GM19452 (cell line): Measurements from ENCODE around the gene HACL1.

Experiments
- ATAC-seq: cut with Tn5 transposase; IDR thresholded peaks from one replicate; pipeline ENCODE4 v1.9.1; 2021; ENCODE audit not compliant: unreplicated experiment

HACL1 gene

DNA sequence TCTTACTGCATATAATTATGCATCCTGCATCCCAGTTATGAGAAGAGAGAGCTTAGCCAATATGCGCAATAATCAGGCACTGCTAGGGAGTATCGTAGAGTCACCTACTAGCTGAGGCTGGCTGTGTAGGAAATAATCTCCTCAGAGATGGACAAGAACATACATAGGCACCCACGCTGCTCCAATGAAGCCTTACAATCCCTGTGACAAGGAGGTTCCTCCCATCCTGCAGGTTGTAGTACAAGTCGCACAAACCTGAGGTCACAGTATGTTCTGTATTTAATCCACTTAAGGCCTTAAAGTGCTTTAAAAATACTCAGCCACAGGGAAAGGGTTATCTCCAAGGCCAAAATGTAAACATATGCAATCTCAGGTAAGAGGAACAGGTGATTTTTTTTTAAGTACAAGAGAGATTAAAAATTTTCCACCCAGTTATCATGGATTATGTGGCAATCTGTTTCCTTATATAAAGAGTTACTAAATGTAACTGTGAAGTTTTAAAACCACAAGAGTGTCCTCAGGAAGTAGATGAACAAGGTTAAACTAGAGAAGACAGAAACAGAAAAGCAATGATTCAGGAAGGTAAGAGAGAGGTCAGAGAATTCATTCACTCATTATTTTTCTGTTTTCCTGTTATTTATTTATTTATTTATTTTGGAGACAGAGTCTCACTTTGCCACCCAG lies 72.4 kb downstream of the HACL1 start:
- no peak for ATAC-seq

DNA sequence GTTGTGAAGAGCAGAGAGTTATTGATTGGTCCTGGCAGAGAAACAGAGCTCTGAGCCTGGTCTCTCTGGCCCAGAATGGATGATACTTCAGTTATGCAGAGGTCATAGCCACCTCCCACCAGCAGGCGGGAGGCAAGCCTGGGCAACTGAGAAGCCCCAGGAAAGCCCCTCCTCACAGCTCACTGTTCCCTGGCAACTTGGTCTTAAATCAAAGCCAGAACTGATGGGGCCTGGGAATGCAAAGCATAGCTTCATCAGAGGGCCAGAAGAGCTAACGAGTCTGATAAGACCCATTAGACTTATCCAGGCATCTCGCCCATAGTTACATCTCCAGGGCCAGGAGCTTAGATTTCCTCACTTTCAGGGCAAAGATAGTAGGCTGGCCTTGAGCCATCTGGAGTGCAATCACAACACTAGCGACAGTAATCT lies 74.3 kb downstream of the HACL1 start:
- no peak for ATAC-seq

DNA sequence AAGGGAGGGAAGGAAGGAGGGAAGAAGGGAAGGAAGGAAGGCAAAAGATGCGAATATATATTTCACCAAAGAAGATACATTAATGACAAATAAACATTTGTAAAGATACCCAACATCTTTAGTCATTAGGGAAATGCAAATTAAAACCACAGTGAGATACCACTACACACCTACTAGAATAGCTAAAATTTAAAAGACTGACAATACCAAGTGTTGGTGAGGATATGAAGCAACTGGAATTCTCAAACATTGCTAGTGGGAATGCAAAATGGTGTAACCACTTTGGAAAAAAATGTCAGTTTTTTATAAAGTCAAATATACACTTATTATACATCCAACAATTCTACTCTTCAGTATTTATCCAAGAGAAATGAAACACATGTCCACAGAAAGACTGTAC lies 75.6 kb downstream of the HACL1 start:
- ATAC-seq, result no peak

DNA sequence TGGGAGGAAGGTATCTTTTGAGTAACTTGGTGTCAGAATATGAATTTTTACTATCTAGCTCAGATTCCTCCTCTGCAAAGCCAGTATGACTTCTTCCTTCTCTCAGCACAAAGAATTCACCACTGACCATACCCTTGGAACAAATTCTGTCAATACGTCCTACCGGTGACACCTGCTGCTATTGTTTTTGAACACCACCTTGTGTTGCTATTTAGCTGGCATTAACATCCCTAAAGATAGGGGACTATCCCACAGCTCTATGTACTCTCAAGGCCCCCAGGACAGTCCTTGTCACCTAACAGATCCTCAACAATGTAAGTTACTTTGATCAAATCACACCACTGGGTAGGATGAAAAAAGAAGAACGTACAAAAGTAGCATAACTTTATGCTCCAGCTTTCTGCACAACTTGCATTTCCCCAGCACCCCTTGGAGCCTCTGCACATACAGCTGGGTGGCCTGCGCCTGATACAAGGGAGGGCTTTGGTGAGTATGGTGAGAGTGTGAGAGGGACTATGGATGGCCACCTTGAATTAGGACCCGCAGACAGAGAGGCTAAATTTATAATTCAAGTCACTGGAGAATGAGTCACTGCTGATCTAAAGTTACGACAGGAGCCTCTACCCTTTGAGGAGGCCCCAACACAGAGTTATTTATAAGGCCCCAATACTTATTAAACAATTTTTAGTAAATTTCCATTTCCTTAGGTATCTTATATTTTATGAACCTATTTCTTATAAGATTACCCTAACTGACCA lies 77.5 kb downstream of the HACL1 start:
- ATAC-seq, result no peak

DNA sequence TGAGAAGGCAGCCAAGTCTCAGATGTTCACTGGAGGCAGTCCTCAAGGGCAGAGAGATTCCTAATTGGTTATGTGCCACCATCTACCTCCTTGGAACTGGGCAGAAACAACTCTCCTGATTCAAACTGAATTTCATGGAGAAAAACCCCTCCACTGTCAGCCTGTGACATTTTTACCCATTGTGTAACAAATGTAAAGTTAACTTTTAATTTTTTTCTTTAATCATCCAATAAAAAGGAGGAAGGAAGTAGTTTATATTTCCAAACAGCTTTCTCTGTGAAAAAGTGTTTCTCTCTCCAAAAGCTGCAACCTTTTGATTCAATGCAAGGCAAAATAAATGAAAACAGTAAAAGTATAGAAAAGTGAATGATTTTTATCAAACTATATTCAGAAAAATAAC lies 79.4 kb downstream of the HACL1 start:
- no peak for ATAC-seq

DNA sequence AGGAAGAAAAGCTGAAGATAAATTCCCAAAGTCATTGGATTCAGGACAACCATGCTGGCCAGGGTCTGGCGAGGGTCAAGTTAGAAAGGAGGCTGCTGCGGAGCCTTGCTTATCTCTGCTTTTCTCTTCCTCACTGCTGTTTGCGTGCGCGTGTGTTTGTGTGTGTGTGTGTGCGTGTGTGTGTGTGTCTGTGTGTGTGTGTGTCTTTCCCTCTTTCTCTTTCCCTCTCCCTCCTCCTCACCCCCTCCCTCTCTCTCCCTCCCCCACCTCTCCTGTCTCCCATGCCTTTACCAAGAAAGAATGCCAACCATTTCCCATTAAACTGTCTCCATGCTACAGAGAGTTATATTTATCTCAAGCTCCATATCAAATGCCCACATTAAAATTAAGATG lies 79.8 kb downstream of the HACL1 start, which contains the start of gene COLQ:
TSS of gene COLQ (minus strand) at position 134 of the 393 bp plus-strand sequence. CDS start at position 53, 81 bp downstream.
- no peak for ATAC-seq

DNA sequence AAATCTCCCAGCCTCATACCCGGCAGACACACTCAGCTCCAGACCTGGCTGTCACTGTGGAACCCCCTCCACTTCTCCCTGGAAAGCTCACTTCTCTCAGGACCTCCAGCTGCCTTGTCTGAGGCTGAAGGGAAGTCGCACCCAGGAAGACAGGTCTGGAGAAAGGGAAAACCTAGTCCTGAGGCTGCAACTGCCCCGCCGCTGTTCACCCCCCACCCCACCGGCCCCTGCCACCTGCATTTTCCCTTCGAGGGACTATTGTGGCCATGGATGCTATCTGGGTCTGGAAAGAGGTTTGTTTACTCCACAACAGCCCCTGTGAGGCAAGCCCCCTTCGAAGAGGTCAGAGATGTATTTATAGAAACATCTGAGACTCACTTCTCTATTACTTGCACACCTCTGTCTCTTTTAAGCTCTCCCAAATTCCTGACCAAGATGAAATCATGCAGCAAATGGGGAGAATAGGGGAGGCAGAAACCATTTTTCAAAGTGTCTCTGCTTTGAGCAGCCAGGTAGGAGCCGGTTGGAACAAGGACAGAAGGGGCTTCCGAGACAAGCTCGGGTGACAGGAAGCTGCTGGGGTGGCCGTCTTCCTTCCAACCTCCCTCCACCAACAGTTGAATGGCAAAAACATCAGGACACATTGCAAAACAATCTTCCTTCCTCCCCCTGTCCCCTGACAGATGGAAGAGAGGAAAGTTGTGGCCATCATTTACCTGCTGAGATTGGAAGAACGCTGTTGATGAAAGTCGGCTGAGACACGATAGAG lies 80.4 kb downstream of the HACL1 start:
- no peak for ATAC-seq

DNA sequence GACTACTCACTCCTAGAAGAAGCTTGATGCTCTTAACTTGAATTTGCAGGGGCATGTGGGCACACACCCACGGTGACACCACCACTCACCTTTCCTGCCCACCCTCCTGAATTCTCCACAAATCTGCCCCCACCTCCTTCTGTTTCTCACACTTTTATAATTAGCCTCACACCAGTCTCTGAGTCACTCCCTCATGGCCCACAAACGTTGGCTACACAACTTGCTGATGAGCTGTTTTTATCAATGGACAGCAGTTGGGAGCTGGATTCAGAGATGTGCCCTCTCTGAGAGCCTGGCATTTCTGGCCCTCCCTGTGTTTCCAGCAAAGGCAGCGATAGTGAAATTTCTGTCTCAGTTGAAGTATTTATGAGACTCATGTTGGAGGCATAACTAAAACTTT lies 81.2 kb downstream of the HACL1 start:
- no peak for ATAC-seq

DNA sequence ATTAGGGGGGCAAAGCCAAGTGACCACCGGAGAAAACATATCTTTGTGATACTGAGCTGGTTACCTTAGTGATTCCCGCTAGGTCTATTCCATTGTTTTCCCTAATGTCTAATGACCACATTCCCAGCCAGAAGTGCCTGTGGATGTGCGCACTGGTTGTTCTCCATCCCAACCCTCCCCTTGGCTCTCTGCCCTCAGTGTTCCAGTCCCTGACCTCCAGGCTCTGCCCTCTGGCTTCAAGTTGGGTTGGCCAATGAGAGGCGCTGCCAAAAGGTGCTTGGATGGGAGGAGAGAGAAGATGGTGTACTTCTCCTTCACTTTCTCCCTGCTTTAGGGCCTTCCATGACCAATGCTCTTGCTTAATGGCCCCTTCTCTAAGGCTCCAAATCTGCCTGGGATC lies 82.3 kb downstream of the HACL1 start:
- no peak for ATAC-seq

DNA sequence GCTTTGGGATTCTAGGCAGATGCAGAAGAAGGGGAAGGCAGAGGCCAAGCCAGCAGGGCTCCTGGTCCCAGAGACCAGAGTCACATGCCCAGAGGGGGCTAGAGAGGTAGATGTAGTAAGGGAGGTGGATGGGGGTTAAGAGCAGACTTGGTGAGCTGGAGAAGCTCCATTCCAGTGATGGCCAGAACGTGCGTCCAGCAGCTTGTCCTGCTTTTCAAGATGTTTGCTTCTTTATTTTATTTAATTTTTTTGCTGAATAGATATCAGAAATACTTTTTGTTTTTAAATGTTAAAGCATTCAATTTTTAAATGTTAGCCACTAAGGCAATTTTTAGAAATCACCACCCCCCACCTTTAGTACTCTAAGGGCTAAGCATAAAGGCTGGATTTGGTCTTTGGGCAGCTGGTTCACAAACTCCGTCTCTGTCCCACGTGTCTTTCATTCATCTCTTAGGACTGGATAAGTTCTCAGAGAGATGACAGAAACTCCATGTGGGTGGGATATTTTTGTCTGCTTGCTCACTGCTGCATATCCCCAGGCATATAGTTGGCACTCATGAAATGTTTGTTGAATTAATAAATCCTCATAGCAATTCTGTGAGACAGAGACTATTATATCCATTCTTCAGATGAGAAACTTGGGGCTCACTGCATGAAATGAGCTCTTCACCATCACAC lies 86.6 kb downstream of the HACL1 start:
- no peak for ATAC-seq

DNA sequence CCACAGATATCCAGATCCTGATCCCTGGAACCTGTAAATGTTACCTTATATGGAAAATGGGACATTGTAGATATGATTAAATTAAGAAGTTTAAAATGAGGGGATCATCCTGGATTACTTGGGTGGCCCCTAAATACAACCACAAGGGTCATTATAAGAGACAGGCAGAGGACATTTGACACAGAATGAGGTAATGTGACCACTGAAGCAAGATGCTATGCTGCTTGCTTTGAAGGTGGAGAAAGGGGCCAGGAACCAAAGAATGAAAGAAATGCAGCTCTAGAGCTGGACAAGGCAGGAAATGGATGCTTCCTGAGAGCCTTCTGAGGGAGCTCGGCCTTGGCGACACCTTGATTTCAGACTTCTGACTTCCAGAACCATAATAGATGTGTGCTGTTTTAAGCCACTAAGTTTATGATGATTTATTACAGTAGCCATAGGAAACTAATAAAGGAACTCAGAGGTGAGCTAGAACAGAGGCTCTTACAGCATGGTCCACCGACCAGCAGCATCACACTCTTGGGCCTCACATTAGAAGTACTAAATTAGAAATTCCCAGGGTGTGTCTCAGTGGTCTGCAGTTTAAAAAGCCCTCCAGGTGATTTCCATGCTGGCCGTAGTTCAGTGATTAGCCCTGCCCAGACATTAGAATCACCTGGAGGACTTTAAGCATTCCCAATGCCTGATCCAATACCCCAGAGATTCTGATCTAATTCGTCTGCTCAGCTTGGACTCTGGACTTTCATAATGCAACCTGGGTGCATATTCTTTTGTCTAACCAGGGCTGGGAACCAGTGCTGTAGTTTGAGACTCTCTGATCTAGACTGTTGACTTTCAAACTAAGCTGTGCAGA lies 87.3 kb downstream of the HACL1 start:
- ATAC-seq, result no peak

DNA sequence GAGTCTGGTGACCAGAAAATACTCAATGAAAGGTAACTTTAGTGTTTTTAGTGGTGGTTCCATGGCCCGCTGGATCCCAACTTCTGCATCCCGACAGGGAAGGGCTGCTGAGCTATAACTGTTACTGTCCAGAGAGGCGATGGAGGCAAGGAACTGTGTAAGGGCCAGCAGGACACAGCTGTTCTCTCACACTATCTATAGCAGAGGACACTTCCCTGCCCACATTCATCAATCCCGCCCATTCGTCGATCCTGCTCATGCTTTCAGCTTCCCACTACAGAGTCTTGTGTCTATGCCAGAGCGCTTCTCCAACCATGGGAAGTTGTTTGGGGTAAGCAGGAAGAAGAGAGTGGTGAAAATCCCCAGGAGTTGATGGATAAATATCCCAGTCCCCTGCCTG lies 88.3 kb downstream of the HACL1 start:
- ATAC-seq, result no peak

DNA sequence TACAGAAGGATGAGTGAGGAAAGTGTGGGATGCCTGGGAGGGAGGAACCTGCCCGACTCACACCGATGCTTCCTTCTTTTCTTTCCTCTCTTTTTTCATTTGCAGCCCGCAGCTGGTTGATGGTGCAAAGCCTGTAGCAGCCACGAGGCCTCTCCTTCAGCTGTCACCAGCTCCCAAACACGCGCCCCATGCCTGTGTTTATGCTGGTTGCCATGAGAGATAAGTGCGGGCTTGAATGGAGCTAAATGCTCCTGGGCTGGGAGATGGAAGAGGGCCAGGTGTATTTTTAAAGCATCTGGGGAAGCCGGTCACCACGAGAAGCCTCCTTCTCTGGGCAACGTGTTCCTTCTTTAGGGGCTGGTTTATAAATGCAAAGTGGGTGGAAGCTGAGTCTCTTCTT lies 89.2 kb downstream of the HACL1 start:
- ATAC-seq, result no peak

DNA sequence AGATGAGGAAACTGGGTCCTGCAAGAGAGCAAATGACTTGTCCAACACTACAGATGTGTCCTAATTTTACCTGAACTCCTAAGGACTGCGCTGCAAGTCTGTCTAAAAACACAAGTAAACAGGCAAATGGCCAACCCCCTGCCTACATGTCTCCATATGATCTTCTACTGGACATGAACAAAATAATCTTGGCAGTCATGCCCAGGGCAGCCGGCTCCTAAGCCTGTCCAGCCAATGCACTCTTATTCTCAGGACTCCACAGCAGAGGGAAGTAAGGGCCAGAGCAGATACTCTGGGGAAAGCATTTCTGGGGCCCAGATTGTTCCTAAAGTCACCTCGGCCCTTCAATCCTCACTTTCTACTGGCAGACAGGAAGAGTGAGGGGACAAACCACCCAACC lies 90.2 kb downstream of the HACL1 start:
- ATAC-seq, result no peak
